Activated T-cell treated with anti-CD3 and anti-CD28 coated beads, Interleukin-2, amount 50 U/mL, for 72 hours (primary cell): ENCODE results near the gene TMEM141. TPM values are rescaled to one million over a fixed set of nuclear protein-coding genes. Genes with fewer than 3 reads are reported as not detected.
"Not testable (repeated sequence)": the region's sequence is repeated elsewhere in the genome, so short reads cannot be mapped to it uniquely, and the experiment has no call there.

Experiments used
- ATAC-seq, 2 donors: fragments of 150-1000 bp; cut with Tn5 transposase; replicated peaks in 1 of 2; 2 replicates each; pipeline ENCODE4 v1.10.0; 2021; ENCODE audit warnings: moderate library complexity in 2 of 2, mild to moderate bottlenecking in 1 of 2
- DNase-seq, 2 donors: peaks; one replicate each; pipeline ENCODE4 v3.0.0; 2021 to 2022; ENCODE audit warnings: mixed read lengths in 1 of 2
- H3K27ac Mint-ChIP-seq: one replicate; pipeline ENCODE4 v1.8.0; 2022; ENCODE audit warnings: mild to moderate bottlenecking, moderate library complexity, mixed read lengths
- H3K27me3 Mint-ChIP-seq: one replicate; pipeline ENCODE4 v1.8.0; 2022; ENCODE audit warnings: low read depth, mixed read lengths
- H3K36me3 Mint-ChIP-seq, 2 donors: one replicate each; pipeline ENCODE4 v1.8.0; 2022; ENCODE audit warnings: mixed read lengths in 2 of 2, mild to moderate bottlenecking in 1 of 2; ENCODE audit not compliant: insufficient read depth in 2 of 2
- H3K4me1 Mint-ChIP-seq: one replicate; pipeline ENCODE4 v1.8.0; 2022; ENCODE audit warnings: low read depth, mixed read lengths
- H3K4me3 Mint-ChIP-seq, 2 donors: one replicate each; pipeline ENCODE4 v1.8.0; 2022; ENCODE audit warnings: mild to moderate bottlenecking in 2 of 2, mixed read lengths in 2 of 2, moderate library complexity in 2 of 2
- H3K9me3 Mint-ChIP-seq, 2 donors: one replicate each; pipeline ENCODE4 v1.8.0; 2022; ENCODE audit warnings: mixed read lengths in 2 of 2
- total RNA-seq, 2 donors: library from RNA; stranded (reverse); gene quantifications; one replicate each; pipeline ENCODE4 v1.2.3, GENCODE V29; 2022

Gene TMEM141
- total RNA-seq, 2 donors from 2014 or later: 18.7 to 20.9 TPM

GRCh38 chr9:136796775-136797347, 5.7 kb downstream of the TMEM141 start:
- Mint-ChIP-seq H3K4me1 (peaks cover 37% of the 10 kb centered on the region), H3K27me3 (peaks cover 13% of the 10 kb centered on the region)
- not testable (repeated sequence) for H3K4me3 Mint-ChIP-seq, H3K36me3 Mint-ChIP-seq, H3K9me3 Mint-ChIP-seq, H3K27ac Mint-ChIP-seq, DNase-seq, ATAC-seq

DNA sequence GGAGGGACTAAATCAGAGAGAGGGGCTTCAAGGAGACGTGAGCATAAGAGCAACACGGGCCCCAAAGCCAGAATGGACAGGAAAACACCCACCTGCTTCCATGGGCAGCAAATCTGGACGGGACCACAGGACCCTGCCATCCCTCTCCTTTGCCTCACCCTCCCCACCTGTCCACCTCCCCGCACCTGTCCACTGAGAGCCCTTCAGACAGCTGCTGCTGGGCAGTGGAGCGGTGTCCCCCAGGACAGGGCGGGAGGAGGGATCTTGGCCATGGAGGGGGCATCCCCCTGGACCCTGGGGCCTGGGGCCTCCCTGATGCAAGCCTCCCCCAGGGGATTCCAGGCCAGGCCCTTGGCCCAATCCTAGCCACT, 7.5 kb downstream of the TMEM141 start:
- H3K9me3 Mint-ChIP-seq: no peaks in the 10 kb centered on the region

GRCh38 chr9:136799079-136799853, 8.1 kb downstream of the TMEM141 start:
- H3K27me3 Mint-ChIP-seq: peaks cover 18% of the 10 kb centered on the region
- no peak overlapping the region for H3K27ac Mint-ChIP-seq
- H3K4me1 Mint-ChIP-seq: peaks cover 25% of the 10 kb centered on the region
- ATAC-seq: no peak
- no peak for DNase-seq
- no peaks in the 10 kb centered on the region for H3K36me3 Mint-ChIP-seq
- no peaks in the 10 kb centered on the region for H3K9me3 Mint-ChIP-seq
- peak overlapping the region; percentile 85 to 86 for H3K4me3 Mint-ChIP-seq

More for the DNA sequence above, 7.5 kb downstream of the TMEM141 start:
- H3K4me3 Mint-ChIP-seq: peak overlapping the region in 1 of 2 donors; percentile 86
- no peak for DNase-seq
- H3K27ac Mint-ChIP-seq: no peak overlapping the region
- H3K36me3 Mint-ChIP-seq: no peaks in the 10 kb centered on the region
- ATAC-seq: no peak
- peaks cover 18% of the 10 kb centered on the region for H3K27me3 Mint-ChIP-seq
- H3K4me1 Mint-ChIP-seq: peaks cover 25% of the 10 kb centered on the region

DNA sequence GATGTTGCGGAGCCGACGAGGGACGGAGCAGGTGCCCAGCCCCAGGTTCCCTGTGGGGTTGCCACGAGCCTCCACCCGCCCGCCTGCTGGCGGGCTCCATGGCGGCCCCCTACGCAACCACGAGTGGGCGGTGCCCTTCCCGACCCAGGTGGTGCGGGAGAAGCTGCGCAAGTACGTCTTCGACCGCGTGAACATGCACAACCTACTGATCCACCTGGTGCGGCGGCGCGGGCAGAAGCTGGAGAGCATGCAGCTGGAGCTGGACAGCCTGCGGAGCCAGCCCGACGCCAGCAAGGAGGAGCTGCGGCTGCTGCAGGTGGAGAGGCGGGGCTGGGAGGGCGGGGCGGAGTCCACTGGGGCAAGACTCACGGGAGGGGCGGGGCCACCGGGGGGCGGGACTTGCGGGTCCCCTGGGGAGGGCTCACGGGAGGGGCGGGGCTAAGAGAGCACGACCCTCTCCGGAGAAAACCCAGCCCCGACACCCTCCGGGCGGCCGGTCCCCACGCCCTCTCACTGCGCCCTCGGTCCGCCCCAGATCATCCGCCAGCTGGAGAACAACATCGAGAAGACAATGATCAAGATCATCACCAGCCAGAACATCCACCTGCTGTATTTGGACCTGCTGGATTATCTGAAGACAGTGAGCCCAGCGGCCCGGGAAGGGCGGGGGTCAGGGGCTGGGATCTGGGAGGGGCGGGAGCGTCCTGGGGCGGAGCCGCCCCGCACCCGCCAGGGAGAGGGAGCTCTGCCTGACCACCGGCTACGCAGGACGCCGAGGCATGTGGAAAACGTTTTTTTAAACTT, 8.9 kb downstream of the TMEM141 start:
- peak overlapping the region; percentile 85 to 86 for H3K4me3 Mint-ChIP-seq
- H3K27ac Mint-ChIP-seq: no peak overlapping the region
- peaks cover 18% of the 10 kb centered on the region for H3K27me3 Mint-ChIP-seq
- ATAC-seq (peak; percentile 81 to 83), DNase-seq (peak; percentile 83)
- peaks cover 25% of the 10 kb centered on the region for H3K4me1 Mint-ChIP-seq
- no peaks in the 10 kb centered on the region for H3K9me3 Mint-ChIP-seq
- no peaks in the 10 kb centered on the region for H3K36me3 Mint-ChIP-seq

DNA sequence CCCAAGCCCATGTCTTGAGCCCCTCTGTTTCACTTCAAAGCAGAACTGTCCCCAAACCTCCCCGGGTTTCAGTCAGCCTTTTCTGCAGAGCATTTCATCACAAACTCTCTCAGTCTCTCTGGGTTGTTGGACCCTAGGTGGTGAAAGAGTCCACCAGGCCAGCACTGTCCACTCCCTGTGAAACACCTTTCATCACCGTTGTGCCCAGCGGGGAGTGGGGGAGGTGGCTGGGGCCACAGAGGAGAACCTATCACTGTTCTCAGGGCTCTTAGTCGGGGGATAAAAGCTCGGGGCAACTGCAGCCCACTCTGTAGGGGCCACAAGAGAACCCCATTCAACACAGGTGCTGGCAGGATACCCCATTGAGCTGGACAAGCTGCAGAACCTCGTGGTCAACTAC, 11.2 kb downstream of the TMEM141 start:
- Mint-ChIP-seq H3K27me3 (peaks cover 18% of the 10 kb centered on the region), H3K4me1 (peaks cover 27% of the 10 kb centered on the region), H3K36me3 (peaks cover 0 to 3% of the 10 kb centered on the region in 2 donors), H3K9me3 (no peaks in the 10 kb centered on the region), H3K4me3 (no peak overlapping the region), H3K27ac (no peak overlapping the region)
- DNase-seq (no peak), ATAC-seq (no peak)

- not testable (repeated sequence) for H3K9me3 Mint-ChIP-seq, H3K36me3 Mint-ChIP-seq, DNase-seq, ATAC-seq, H3K27ac Mint-ChIP-seq, H3K4me3 Mint-ChIP-seq
- peaks cover 27% of the 10 kb centered on the region for H3K4me1 Mint-ChIP-seq
- H3K27me3 Mint-ChIP-seq: peaks cover 18% of the 10 kb centered on the region
These were observed 11.9 kb downstream of the TMEM141 start for GRCh38 chr9:136803009-136803550.

DNA sequence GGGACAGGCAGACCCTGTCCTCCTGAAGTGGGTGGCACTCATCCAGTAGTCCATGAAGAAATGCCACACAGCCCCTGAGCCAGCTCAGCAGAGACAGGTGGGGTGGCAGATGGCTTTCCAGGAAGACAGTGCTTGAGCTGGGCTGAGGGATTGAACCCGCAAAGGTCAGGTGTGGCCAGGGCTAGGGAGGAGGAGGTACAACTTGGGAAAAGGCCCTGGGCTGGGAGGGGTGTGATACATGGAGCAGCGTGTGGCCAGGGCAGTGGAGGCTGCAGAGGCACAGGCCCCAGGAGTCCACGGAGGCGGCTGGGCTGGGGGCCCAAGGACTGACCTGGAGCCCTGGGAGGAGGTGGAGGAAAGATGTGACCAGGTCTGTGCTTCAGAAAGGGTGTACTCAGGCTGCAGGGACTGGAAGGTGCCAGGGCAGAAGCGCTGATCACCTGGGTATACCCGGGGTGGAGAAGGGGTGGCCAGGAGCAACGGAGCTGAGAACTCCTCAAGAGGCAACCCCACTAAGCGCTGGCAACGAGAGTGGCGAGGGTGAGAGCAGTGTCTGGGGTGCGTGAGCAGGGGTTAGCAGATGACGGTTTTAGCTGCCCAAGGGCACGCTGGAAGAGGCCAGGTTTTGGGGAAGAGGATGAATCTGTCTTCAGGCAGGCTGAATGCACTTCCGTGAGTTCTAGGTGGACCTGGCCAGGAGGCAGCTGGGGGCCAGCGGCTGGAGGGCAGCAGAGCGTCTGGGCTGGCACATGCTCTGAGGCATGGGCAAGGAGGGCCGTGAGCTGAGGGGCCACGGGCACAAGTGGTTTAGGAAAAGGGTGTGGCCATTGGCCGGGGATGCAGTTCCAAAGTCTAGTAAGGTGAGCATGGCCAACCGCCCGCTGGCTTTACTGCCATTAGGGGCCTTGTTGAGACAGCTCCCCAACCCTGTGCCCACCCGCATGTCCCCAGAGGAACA, 12.7 kb downstream of the TMEM141 start:
- no peak for DNase-seq
- Mint-ChIP-seq H3K9me3 (no peaks in the 10 kb centered on the region), H3K36me3 (peaks cover 2 to 3% of the 10 kb centered on the region in 2 donors), H3K27me3 (peaks cover 18% of the 10 kb centered on the region), H3K27ac (no peak overlapping the region), H3K4me3 (no peak overlapping the region), H3K4me1 (peaks cover 29% of the 10 kb centered on the region)
- no peak for ATAC-seq

- Mint-ChIP-seq H3K9me3 (no peaks in the 10 kb centered on the region), H3K4me3 (no peak overlapping the region), H3K27ac (no peak overlapping the region), H3K27me3 (peaks cover 18% of the 10 kb centered on the region), H3K4me1 (peaks cover 37% of the 10 kb centered on the region), H3K36me3 (peaks cover 3 to 7% of the 10 kb centered on the region in 2 donors)
- ATAC-seq: no peak
- DNase-seq: no peak
These were observed 13.5 kb downstream of the TMEM141 start for GRCh38 chr9:136804509-136805206.

DNA sequence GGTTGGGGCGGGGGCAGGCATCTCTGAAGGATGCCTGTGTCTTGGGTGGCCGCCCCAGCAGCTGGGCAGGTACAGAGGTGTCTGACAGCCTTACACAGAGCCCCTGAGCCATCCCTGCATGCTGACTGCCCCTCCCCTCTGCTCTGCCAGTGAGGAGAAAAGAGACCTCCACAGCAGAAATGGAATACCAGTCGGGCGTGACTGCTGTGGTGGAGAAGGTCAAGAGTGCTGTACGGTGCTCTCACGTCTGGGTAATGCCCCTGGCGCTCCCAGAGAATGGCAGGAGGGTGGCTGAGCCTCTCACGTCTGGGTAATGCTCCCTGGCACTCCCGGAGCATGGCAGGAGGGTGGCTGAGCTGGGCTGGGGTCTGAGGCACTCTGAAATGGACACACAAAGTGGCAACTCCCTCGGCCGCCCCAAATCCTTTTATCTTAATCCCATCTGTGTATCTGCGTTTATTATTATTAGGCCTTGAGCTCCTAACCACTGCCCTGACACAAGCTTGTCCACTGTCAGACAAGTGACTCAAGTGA, 14.1 kb downstream of the TMEM141 start:
- Mint-ChIP-seq H3K9me3 (no peaks in the 10 kb centered on the region), H3K4me3 (peak overlapping the region in 1 of 2 donors; percentile 24), H3K27ac (no peak overlapping the region), H3K36me3 (peaks cover 3 to 7% of the 10 kb centered on the region in 2 donors), H3K27me3 (peaks cover 14% of the 10 kb centered on the region), H3K4me1 (peaks cover 40% of the 10 kb centered on the region)
- DNase-seq (no peak), ATAC-seq (no peak)

DNA sequence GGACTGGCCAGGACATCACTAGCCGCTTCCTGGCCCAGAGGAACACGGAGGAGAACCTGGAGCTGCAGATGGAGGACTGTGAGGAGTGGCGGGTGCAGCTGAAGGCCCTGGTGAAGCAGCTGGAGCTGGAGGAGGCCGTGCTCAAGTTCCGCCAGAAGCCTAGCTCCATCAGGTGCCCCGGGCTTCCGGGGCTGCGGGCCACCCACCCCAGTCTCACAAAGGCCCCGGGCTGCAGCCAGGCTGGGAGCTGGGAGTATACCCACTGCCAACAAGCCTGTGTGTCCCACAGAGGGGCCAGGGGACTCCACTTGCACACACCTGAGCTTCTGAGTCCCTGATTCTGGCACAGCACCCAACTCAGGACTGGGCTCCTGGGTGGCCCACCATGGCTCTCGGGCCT, 14.9 kb downstream of the TMEM141 start:
- Mint-ChIP-seq H3K36me3 (peaks cover 3 to 10% of the 10 kb centered on the region in 2 donors), H3K4me3 (peak overlapping the region; percentile 88 to 97), H3K27ac (no peak overlapping the region)

GRCh38 chr9:136806631-136807201, 15.6 kb downstream of the TMEM141 start:
- peaks cover 35% of the 10 kb centered on the region for H3K4me1 Mint-ChIP-seq
- peaks cover 3 to 10% of the 10 kb centered on the region in 2 donors for H3K36me3 Mint-ChIP-seq

More for the DNA sequence above, 14.9 kb downstream of the TMEM141 start:
- Mint-ChIP-seq H3K9me3 (no peaks in the 10 kb centered on the region), H3K4me1 (peaks cover 39% of the 10 kb centered on the region), H3K27me3 (peaks cover 7% of the 10 kb centered on the region)
- DNase-seq: no peak
- no peak for ATAC-seq

More at GRCh38 chr9:136806631-136807201, 15.6 kb downstream of the TMEM141 start:
- H3K27ac Mint-ChIP-seq: peak overlapping the region; percentile 54
- peak overlapping the region; percentile 88 to 97 for H3K4me3 Mint-ChIP-seq
- H3K27me3 Mint-ChIP-seq: peaks cover 6% of the 10 kb centered on the region
- DNase-seq: no peak
- no peak for ATAC-seq
- no peaks in the 10 kb centered on the region for H3K9me3 Mint-ChIP-seq
